ENCODE measurements around the gene ASCL4.

Gene ASCL4

DNA sequence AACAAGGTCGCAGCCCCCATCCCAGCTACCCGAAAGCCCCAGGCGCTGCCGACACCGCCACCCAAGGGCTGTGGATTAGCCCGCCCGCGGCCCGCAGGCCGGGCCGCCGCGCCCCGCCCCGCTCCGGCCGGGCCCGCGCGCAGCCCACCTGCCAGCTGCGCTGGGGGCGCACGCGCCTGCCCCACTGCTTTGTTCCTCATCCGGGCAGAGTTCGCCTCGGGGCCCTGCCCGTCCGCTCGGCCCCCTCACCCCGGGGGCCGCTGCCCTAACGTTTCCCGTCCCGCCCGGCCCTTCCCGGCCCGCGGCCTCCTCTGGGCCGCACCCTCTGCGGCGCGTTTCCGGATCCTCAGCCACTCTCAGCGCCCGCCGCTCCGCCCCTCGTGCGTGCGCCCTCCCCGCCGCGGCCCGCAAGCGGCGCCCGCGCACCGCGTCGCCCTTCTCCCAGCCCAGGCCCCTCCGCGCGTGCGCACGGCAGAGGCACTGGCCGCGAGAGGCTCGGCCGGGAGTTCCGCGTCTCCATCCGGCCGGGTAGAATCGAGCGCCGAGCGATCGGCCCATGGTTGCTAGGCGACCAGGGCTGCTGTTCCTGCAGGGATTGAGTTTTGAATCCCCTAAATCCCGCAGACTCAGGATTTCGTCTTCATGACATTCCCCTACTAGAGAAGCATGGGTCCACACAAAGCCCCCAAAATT lies 13.5 kb upstream of the ASCL4 start, which contains the start of gene PRDM4:
Gene PRDM4, minus strand, starts transcription at position 329 of the 693 bp plus-strand sequence. CDS start 622 bp downstream, outside the sequence.
- peak; percentile 97 for DNase-seq (ENCODE audit: low spot score)
- TF ChIP-seq, protein P1, sequence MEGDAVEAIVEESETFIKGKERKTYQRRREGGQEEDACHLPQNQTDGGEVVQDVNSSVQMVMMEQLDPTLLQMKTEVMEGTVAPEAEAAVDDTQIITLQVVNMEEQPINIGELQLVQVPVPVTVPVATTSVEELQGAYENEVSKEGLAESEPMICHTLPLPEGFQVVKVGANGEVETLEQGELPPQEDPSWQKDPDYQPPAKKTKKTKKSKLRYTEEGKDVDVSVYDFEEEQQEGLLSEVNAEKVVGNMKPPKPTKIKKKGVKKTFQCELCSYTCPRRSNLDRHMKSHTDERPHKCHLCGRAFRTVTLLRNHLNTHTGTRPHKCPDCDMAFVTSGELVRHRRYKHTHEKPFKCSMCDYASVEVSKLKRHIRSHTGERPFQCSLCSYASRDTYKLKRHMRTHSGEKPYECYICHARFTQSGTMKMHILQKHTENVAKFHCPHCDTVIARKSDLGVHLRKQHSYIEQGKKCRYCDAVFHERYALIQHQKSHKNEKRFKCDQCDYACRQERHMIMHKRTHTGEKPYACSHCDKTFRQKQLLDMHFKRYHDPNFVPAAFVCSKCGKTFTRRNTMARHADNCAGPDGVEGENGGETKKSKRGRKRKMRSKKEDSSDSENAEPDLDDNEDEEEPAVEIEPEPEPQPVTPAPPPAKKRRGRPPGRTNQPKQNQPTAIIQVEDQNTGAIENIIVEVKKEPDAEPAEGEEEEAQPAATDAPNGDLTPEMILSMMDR (IDR thresholded peaks at IDR 0.05; ENCODE audit: borderline replicate concordance, control extremely low read depth, extremely low read depth, insufficient read depth, missing control alignments): peak; percentile 92
- in situ Hi-C loops (cut with MboI; ENCODE audit: low sequenced_read_pairs, unreplicated experiment): loop anchor here (10.0 kb wide), 1 partner anchor 124 kb away; no protein-coding TSS in a partner anchor

DNA sequence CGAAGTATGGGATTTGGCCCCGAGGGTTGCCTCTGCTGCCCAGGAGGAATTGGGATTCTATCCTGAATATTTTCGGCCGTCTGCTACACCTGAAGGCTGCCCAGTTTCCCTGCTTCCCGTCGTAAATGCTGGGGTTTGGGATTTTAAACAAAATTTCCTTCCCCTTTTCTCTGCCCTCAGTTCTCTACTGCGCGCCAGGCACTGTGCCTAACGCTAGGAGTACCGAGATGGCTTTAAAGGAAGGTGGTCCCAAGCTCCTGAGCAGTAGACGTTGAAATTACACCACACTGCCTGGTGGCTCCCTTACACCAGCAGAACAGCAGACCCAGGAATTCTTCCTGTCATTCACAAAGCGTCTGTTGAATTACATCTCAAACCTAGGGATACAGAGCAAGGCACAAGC lies 13.0 kb upstream of the ASCL4 start:
- no peak for DNase-seq (ENCODE audit: low spot score)
- TF ChIP-seq, protein P1 (IDR thresholded peaks at IDR 0.05; ENCODE audit: borderline replicate concordance, control extremely low read depth, extremely low read depth, insufficient read depth, missing control alignments): no peak
- in situ Hi-C loops (cut with MboI; ENCODE audit: low sequenced_read_pairs, unreplicated experiment): loop anchor here (10.0 kb wide), 1 partner anchor 123 kb away; no protein-coding TSS in a partner anchor

- TF ChIP-seq, protein P1 (IDR thresholded peaks at IDR 0.05; ENCODE audit: borderline replicate concordance, control extremely low read depth, extremely low read depth, insufficient read depth, missing control alignments): no peak
- DNase-seq (ENCODE audit: low spot score): no peak
- in situ Hi-C loops (cut with MboI; ENCODE audit: low sequenced_read_pairs, unreplicated experiment): loop anchor here (10.0 kb wide), 1 partner anchor 122 kb away; no protein-coding TSS in a partner anchor
Measured at GRCh38 chr12:107762874-107763273, 11.6 kb upstream of the ASCL4 start.

- TF ChIP-seq, protein P1 (IDR thresholded peaks at IDR 0.05; ENCODE audit: borderline replicate concordance, control extremely low read depth, extremely low read depth, insufficient read depth, missing control alignments): no peak
- in situ Hi-C loops (cut with MboI; ENCODE audit: low sequenced_read_pairs, unreplicated experiment): loop anchor here (10.0 kb wide), 1 partner anchor 120 kb away; no protein-coding TSS in a partner anchor
- DNase-seq (ENCODE audit: low spot score): no peak
Measured at GRCh38 chr12:107764626-107765025, 9.9 kb upstream of the ASCL4 start.

GRCh38 chr12:107765316-107765715 lies 9.2 kb upstream of the ASCL4 start:
- in situ Hi-C loops (cut with MboI; ENCODE audit: low sequenced_read_pairs, unreplicated experiment): loop anchor here (10.0 kb wide), 1 partner anchor 119 kb away; no protein-coding TSS in a partner anchor

GRCh38 chr12:107767466-107767865 lies 7.0 kb upstream of the ASCL4 start:
- no peak for DNase-seq (ENCODE audit: low spot score)
- in situ Hi-C loops (cut with MboI; ENCODE audit: low sequenced_read_pairs, unreplicated experiment): loop anchor here (10.0 kb wide), 1 partner anchor 117 kb away; no protein-coding TSS in a partner anchor
- TF ChIP-seq, protein P1 (IDR thresholded peaks at IDR 0.05; ENCODE audit: borderline replicate concordance, control extremely low read depth, extremely low read depth, insufficient read depth, missing control alignments): no peak

More at GRCh38 chr12:107765316-107765715, 9.2 kb upstream of the ASCL4 start:
- no peak for DNase-seq (ENCODE audit: low spot score)
- TF ChIP-seq, protein P1 (IDR thresholded peaks at IDR 0.05; ENCODE audit: borderline replicate concordance, control extremely low read depth, extremely low read depth, insufficient read depth, missing control alignments): no peak

Data from GM13976 (cell line).